AG04450 (cell line): ENCODE measurements around the gene PRKD1. TPM values are rescaled to one million over a fixed set of nuclear protein-coding genes. Genes with fewer than 3 reads are reported as not detected.
A peak's percentile ranks its signal among the peaks of the same experiment; 100 is the strongest.

ENCODE experiments used
- CTCF ChIA-PET: fragments of 300-600, 350-600 bp; formaldehyde crosslinking; extraction: SDS; loops from one replicate; lab custom pipeline; 2022; ENCODE audit warnings: antibody characterized with exemption, inconsistent platforms; lab: Charles Lee
- POLR2A ChIA-PET: fragments of 350-600 bp; formaldehyde crosslinking; extraction: SDS; loops from one replicate; lab custom pipeline; 2021; ENCODE audit warnings: antibody characterized with exemption, inconsistent platforms; lab: Yijun Ruan, JAX
- DNase-seq: peaks from one replicate; pipeline ENCODE4 v3.0.0-alpha.2; 2011; ENCODE audit warnings: low read depth, low spot score
- H3K27ac ChIP-seq: one replicate; pipeline ENCODE4 v1.5.1; 2012; ENCODE audit warnings: low read depth, low read length, control low read depth
- H3K27me3 ChIP-seq: one replicate; pipeline ENCODE4 v1.6.0; 2012; ENCODE audit warnings: low read length; ENCODE audit not compliant: control insufficient read depth, insufficient read depth
- H3K4me3 ChIP-seq: 2 replicates; pipeline ENCODE4 v1.5.1; 2011; ENCODE audit warnings: mild to moderate bottlenecking, low read depth, low read length, control low read depth
- H3K9me3 ChIP-seq: 2 replicates; pipeline ENCODE4 v1.5.1; 2012; ENCODE audit warnings: low read length; ENCODE audit not compliant: control insufficient read depth, insufficient read depth
- polyA plus RNA-seq: library from polyadenylated mRNA; depleted of rRNA; stranded (reverse); fragments of >200 nt; gene quantifications from 2 replicates; pipeline ENCODE4 v1.2.3, GENCODE V29; 2011
- TF ChIP-seq, protein P1 (sequence below): IDR thresholded peaks from 2 replicates; pipeline ENCODE4 v1.5.1; 2011; ENCODE audit warnings: low read depth, low read length, control low read depth, inconsistent platforms

PRKD1 gene
- polyA plus RNA-seq, 1 experiment: 24.5 TPM

- H3K4me3 ChIP-seq: no peak overlapping the region
- TF ChIP-seq, protein P1, sequence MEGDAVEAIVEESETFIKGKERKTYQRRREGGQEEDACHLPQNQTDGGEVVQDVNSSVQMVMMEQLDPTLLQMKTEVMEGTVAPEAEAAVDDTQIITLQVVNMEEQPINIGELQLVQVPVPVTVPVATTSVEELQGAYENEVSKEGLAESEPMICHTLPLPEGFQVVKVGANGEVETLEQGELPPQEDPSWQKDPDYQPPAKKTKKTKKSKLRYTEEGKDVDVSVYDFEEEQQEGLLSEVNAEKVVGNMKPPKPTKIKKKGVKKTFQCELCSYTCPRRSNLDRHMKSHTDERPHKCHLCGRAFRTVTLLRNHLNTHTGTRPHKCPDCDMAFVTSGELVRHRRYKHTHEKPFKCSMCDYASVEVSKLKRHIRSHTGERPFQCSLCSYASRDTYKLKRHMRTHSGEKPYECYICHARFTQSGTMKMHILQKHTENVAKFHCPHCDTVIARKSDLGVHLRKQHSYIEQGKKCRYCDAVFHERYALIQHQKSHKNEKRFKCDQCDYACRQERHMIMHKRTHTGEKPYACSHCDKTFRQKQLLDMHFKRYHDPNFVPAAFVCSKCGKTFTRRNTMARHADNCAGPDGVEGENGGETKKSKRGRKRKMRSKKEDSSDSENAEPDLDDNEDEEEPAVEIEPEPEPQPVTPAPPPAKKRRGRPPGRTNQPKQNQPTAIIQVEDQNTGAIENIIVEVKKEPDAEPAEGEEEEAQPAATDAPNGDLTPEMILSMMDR: no peak
- H3K27me3 ChIP-seq: no peaks in the 10 kb centered on the region
- H3K9me3 ChIP-seq: no peaks in the 10 kb centered on the region
- DNase-seq: no peak
- no peak overlapping the region for H3K27ac ChIP-seq
- ChIA-PET POLR2A (no interaction called here), CTCF (no interaction called here)
These were observed 204.8 kb downstream of the PRKD1 start for GRCh38 chr14:29722831-29723230.

DNA sequence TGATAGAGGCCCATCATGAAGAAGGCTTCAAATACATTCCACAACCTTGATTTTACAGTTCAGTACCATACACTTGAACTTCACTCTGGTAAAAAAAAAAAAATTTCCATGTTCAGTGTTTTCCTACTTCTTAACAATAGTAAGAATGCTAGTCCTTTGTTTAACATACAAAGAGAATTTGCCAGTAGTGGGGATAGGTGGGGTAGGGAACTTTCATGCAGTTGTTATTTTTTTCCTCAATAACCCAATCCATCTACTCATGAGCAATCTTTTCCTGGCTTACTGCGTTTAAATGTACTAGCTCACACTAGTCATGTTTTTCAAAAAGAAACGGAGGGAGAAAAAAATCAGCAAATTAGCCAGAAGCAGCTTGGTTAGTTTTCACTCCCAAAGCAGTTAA is 206.1 kb downstream of the PRKD1 start:
- Histone ChIP-seq H3K27me3 (no peaks in the 10 kb centered on the region), H3K27ac (no peak overlapping the region), H3K4me3 (no peak overlapping the region), H3K9me3 (no peaks in the 10 kb centered on the region)
- POLR2A ChIA-PET: no interaction called here
- no peak for DNase-seq
- CTCF ChIA-PET: no interaction called here
- TF ChIP-seq, protein P1: no peak

DNA sequence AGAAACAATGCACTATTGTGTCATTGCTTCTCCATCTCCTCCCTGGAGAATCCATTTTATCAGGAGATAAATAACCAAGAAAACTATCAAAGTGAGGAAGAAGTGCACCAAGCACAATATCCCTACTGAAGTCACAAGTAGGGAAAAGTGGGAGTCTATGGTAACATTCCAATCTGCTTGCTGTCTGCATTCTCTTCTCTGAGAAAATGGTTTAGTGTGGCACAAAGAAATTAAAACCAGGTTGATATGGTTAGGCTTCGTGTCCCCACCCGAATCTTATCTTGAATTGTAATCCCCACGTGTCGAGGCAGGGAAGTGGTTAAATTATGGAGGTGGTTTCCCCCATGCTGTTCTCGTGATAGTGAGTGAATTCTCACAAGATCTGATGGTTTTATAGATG is 209.7 kb downstream of the PRKD1 start:
- TF ChIP-seq, protein P1: no peak
- CTCF ChIA-PET: no interaction called here
- Histone ChIP-seq H3K27me3 (no peaks in the 10 kb centered on the region), H3K27ac (no peak overlapping the region), H3K4me3 (no peak overlapping the region), H3K9me3 (no peaks in the 10 kb centered on the region)
- POLR2A ChIA-PET: no interaction called here
- no peak for DNase-seq

DNA sequence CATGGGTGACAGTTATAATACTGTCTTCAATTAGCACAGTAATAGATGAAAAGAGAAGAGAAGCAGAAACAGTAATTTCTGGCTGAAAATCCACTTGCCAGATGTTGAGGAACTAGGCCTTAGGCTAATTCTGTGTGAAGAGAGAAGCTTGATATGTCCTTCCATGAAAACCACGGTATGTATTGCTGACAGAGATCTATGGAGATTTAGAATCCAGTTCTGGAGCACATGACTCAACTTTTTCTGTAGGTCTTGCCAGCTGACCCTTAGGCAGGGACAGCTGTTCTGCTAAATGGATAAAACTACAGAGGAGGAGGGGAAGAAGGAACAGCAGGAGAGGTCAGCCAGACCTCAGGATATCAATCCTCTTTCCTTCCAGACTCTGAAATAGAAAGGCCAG is 211.5 kb downstream of the PRKD1 start:
- POLR2A ChIA-PET: no interaction called here
- peak; percentile 11 for DNase-seq
- no peak overlapping the region for H3K27ac ChIP-seq

GRCh38 chr14:29712601-29713000 is 215.0 kb downstream of the PRKD1 start:
- no peaks in the 10 kb centered on the region for H3K27me3 ChIP-seq
- POLR2A ChIA-PET: no interaction called here
- no peaks in the 10 kb centered on the region for H3K9me3 ChIP-seq
- DNase-seq: no peak
- no peak overlapping the region for H3K27ac ChIP-seq
- CTCF ChIA-PET: no interaction called here
- TF ChIP-seq, protein P1: no peak
- H3K4me3 ChIP-seq: no peak overlapping the region

More for the DNA sequence above, 211.5 kb downstream of the PRKD1 start:
- H3K9me3 ChIP-seq: no peaks in the 10 kb centered on the region
- no peaks in the 10 kb centered on the region for H3K27me3 ChIP-seq
- TF ChIP-seq, protein P1: no peak
- CTCF ChIA-PET: no interaction called here
- H3K4me3 ChIP-seq: no peak overlapping the region
